Suppressor macrophage (primary cell): ENCODE measurements around the gene EEIG1.

Experiments
- DNase-seq, 4 experiments: peaks; one replicate each; pipeline ENCODE4 v3.0.0-alpha.2; 2020 to 2022

The EEIG1 gene

GRCh38 chr9:127959841-127960409 is 20.9 kb downstream of the EEIG1 start:
- DNase-seq, result no peak

- DNase-seq, result no peak
Observed at GRCh38 chr9:127959398-127959797, 21.4 kb downstream of the EEIG1 start.

- DNase-seq, result no peak
Observed at GRCh38 chr9:127958728-127959127, 22.1 kb downstream of the EEIG1 start.

GRCh38 chr9:127955294-127956015 is 25.3 kb downstream of the EEIG1 start:
- peak in 2 of 4 experiments; percentile 41 to 49 for DNase-seq

GRCh38 chr9:127954831-127955293 is 25.9 kb downstream of the EEIG1 start:
- DNase-seq, result no peak

GRCh38 chr9:127953768-127954505 is 26.9 kb downstream of the EEIG1 start:
- no peak for DNase-seq

GRCh38 chr9:127953154-127953553 is 27.6 kb downstream of the EEIG1 start:
- no peak for DNase-seq

GRCh38 chr9:127950513-127951289 is 30.1 kb downstream of the EEIG1 start:
- no peak for DNase-seq

GRCh38 chr9:127949827-127950512 is 30.8 kb downstream of the EEIG1 start:
- no peak for DNase-seq

- DNase-seq, result no peak
Observed at GRCh38 chr9:127947841-127948710, 32.7 kb downstream of the EEIG1 start.

- no peak for DNase-seq
Observed at GRCh38 chr9:127946728-127947127, 34.1 kb downstream of the EEIG1 start.

GRCh38 chr9:127945942-127946341 is 34.8 kb downstream of the EEIG1 start:
- DNase-seq, result no peak

GRCh38 chr9:127945338-127945737 is 35.5 kb downstream of the EEIG1 start:
- DNase-seq, result no peak

- no peak for DNase-seq
Observed at GRCh38 chr9:127944586-127945218, 36.1 kb downstream of the EEIG1 start.

GRCh38 chr9:127943731-127944144 is 37.1 kb downstream of the EEIG1 start:
- DNase-seq, result peak; percentile 86 to 93 (median 90)

GRCh38 chr9:127943011-127943662 is 37.7 kb downstream of the EEIG1 start:
- no peak for DNase-seq

- peak; percentile 65 to 83 (median 76) for DNase-seq
Observed at GRCh38 chr9:127942216-127943010, 38.4 kb downstream of the EEIG1 start.

GRCh38 chr9:127941961-127942215 is 38.9 kb downstream of the EEIG1 start:
- DNase-seq, result no peak
